Measurements from ENCODE around the gene FMO5. TPM values are rescaled to one million over a fixed set of nuclear protein-coding genes. Genes with fewer than 3 reads are reported as not detected.
"Not testable (repeated sequence)": the region's sequence is repeated elsewhere in the genome, so short reads cannot be mapped to it uniquely, and the experiment has no call there.

FMO5 gene
- total RNA-seq, 6 experiments from 2014 or later = 0.21 to 0.53 (median 0.31) TPM; not detected in 1

DNA sequence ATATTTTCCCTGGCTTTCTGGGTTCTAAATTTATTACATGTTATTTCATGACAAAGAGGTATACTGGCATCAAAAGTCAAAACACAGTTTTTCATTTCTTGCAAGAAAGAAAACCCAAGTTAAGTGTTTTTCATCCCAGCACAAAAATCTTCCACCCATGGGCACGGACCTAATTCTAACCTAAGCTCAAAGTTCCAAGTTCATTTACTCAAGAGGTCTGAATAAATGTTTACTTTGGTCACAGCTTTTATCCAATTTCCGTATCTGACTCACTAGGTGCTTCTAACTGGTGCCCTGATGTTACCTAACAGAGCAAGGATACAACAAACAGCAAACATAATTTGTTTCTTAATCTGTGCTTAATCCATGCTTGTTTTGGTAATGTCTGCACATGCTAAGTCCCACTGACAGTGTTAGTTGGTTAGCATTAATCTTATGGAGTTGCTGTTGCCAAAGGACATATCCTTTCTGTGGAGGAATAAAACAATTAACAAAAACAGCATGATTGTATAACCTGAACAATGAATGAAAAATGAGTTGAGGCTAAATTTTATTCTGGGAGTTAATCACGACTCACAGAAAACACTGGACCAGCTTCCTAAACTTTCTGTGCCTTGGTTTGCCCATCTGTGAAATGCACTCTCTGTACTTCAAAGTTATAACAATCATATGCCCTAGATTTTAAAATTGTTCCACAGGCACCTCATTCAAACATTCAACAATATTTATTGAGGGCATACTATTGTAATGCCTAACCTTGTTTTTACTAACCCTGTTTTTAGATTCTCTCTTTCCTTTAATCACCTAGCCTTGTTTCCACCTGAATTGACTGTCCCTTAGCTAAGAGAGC lies 13.1 kb upstream of the FMO5 start:
- Mint-ChIP-seq H3K27ac (no peak overlapping the region), H3K9me3 (no peaks in the 10 kb centered on the region), H3K36me3 (ENCODE audit: low read depth) (no peaks in the 10 kb centered on the region), H3K27me3 (ENCODE audit: insufficient read depth) (peaks cover 8% of the 10 kb centered on the region; the same call in 1 of the 2 replicates), H3K4me1 (ENCODE audit: low read depth) (peaks cover 8% of the 10 kb centered on the region), H3K4me3 (no peak overlapping the region)
- TF ChIP-seq, protein P1, sequence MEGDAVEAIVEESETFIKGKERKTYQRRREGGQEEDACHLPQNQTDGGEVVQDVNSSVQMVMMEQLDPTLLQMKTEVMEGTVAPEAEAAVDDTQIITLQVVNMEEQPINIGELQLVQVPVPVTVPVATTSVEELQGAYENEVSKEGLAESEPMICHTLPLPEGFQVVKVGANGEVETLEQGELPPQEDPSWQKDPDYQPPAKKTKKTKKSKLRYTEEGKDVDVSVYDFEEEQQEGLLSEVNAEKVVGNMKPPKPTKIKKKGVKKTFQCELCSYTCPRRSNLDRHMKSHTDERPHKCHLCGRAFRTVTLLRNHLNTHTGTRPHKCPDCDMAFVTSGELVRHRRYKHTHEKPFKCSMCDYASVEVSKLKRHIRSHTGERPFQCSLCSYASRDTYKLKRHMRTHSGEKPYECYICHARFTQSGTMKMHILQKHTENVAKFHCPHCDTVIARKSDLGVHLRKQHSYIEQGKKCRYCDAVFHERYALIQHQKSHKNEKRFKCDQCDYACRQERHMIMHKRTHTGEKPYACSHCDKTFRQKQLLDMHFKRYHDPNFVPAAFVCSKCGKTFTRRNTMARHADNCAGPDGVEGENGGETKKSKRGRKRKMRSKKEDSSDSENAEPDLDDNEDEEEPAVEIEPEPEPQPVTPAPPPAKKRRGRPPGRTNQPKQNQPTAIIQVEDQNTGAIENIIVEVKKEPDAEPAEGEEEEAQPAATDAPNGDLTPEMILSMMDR (IDR thresholded peaks at IDR 0.05) = no peak
- DNase-seq = no peak

DNA sequence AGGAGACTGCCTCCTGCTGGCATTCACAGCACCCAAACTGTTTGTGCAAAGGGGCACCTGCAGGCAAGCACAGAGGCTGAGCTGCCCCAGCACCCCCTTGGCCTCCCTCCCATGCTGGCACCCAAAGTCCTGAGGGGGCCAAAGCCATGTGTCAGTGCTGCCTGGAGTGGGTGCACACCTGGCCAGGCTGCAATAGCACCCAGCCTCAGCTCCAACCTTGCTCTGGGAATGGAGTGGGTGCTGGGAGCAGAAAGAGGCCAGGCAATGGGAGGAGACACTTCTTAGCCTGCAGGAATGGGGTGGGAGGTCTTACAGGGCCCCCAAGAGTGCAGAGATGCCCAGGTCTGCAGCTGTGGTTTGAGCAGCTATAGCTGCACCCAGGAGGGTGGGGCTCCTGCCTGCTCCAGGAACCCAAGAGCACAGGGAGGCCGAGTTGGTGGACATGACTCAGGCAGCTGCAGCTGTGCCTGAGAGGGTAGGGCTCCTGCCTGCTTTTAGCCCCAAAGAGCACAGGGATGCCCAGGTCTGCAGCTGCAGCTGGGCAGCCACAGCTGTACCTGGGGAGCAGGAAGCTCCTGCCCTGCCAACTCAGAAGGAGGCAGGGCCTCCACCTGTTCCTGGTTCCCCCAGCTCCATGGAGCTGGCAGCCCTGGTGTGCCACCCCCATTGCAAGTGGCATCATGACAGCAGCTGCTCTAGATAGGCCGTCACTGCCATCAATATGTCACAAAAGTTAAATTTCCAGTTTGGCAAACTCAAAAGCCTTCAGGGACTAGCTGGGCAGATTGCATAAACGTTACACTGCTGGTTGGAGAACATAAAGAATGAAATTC lies 12.0 kb upstream of the FMO5 start:
- no peaks in the 10 kb centered on the region for H3K9me3 Mint-ChIP-seq
- TF ChIP-seq, protein P1 (IDR thresholded peaks at IDR 0.05) = no peak
- no peaks in the 10 kb centered on the region for H3K36me3 Mint-ChIP-seq (ENCODE audit: low read depth)
- DNase-seq = no peak
- peaks cover 6% of the 10 kb centered on the region for H3K4me1 Mint-ChIP-seq (ENCODE audit: low read depth)
- no peak overlapping the region for H3K4me3 Mint-ChIP-seq
- H3K27me3 Mint-ChIP-seq (ENCODE audit: insufficient read depth) = peaks cover 8% of the 10 kb centered on the region; the same call in 1 of the 2 replicates
- no peak overlapping the region for H3K27ac Mint-ChIP-seq

DNA sequence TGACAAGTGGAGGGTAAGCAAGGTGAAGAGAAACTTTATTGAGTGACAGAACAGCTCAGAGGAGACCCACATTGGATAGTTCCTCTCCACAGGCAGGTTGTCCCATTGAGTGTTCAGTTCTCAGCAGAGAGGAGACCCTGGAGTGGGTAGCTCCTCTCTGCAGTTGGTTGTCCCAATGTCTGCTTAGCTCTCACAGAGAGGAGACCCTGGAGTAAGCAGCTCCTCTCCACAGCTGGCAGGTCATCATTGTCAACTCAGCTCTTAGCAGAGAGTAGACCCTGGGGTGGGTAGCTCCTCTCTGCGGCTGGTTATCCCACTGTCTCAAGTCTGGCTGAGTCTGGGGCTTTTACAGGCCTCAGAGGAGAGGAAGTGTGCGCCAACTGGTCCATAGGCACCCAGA lies 11.3 kb upstream of the FMO5 start:
- H3K36me3 Mint-ChIP-seq (ENCODE audit: low read depth) = no peaks in the 10 kb centered on the region

DNA sequence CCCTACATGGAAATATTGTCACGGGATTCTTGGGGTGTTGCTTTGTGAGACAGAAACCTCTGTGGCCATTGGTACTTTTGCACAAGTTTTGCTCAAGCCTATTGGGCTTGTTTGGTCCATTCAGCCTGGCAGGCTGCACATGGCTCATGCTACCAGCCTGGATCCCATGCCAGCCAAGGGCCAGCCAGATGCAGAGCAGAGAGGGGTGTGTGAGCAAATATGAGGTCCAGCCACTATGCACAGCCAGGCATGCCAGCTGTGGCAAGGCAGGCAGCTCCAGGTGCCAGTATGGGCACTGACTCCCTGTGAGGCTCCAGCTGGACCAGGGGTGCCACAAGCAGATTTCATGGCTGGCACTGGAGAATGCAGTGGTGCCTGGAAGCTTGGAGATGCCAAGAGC lies 10.7 kb upstream of the FMO5 start:
- H3K36me3 Mint-ChIP-seq (ENCODE audit: low read depth) = no peaks in the 10 kb centered on the region

More for the DNA sequence above, 11.3 kb upstream of the FMO5 start:
- TF ChIP-seq, protein P1 (IDR thresholded peaks at IDR 0.05) = no peak
- no peaks in the 10 kb centered on the region for H3K4me1 Mint-ChIP-seq (ENCODE audit: low read depth)
- no peak overlapping the region for H3K27ac Mint-ChIP-seq
- peaks cover 13% of the 10 kb centered on the region; the same call in 1 of the 2 replicates for H3K27me3 Mint-ChIP-seq (ENCODE audit: insufficient read depth)
- no peaks in the 10 kb centered on the region for H3K9me3 Mint-ChIP-seq
- DNase-seq = no peak
- no peak overlapping the region for H3K4me3 Mint-ChIP-seq

DNA sequence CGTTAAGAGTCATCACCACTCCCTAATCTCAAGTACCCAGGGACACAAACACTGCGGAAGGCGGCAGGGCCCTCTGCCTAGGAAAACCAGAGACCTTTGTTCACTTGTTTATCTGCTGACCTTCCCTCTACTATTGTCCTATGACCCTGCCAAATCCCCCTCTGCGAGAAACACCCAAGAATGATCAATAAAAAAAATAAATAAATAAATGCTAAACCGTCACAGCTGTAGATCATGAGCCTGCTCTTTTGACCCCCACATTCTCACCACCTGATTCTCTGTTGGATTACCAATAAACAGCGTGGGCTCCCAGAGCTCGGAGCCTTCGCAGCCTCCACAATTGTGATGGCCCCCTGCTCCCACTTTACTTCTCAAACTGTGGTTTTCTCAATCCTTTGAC lies 8.8 kb upstream of the FMO5 start:
- not testable (repeated sequence) for DNase-seq; H3K9me3 Mint-ChIP-seq; H3K27me3 Mint-ChIP-seq (ENCODE audit: insufficient read depth); H3K4me3 Mint-ChIP-seq; H3K4me1 Mint-ChIP-seq (ENCODE audit: low read depth); H3K36me3 Mint-ChIP-seq (ENCODE audit: low read depth); H3K27ac Mint-ChIP-seq

More for the DNA sequence above, 10.7 kb upstream of the FMO5 start:
- TF ChIP-seq, protein P1 (IDR thresholded peaks at IDR 0.05) = no peak
- peaks cover 11% of the 10 kb centered on the region; the same call in 1 of the 2 replicates for H3K27me3 Mint-ChIP-seq (ENCODE audit: insufficient read depth)
- H3K27ac Mint-ChIP-seq = no peak overlapping the region
- no peak for DNase-seq
- H3K9me3 Mint-ChIP-seq = no peaks in the 10 kb centered on the region
- H3K4me1 Mint-ChIP-seq (ENCODE audit: low read depth) = no peaks in the 10 kb centered on the region
- H3K4me3 Mint-ChIP-seq = no peak overlapping the region

DNA sequence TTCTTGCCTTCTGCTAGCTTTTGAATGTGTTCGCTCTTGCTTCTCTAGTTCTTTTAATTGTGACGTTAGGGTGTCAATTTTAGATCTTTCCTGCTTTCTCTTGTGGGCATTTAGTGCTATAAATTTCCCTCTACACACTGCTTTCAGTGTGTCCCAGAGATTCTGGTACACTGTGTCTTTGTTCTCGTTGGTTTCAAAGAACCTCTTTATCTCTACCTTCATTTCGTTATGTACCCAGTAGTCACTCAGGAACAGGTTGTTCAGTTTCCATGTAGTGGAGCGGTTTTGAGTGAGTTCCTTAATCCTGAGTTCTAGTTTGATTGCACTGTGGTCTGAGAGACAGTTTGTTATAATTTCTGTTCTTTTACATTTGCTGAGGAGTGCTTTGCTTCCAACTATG lies 5.9 kb upstream of the FMO5 start:
- H3K27ac Mint-ChIP-seq; H3K9me3 Mint-ChIP-seq; H3K27me3 Mint-ChIP-seq (ENCODE audit: insufficient read depth): not testable (repeated sequence)

More for the DNA sequence above, 5.9 kb upstream of the FMO5 start:
- H3K4me3 Mint-ChIP-seq; DNase-seq; H3K36me3 Mint-ChIP-seq (ENCODE audit: low read depth); H3K4me1 Mint-ChIP-seq (ENCODE audit: low read depth): not testable (repeated sequence)
